K562 (cell line): ENCODE measurements around the gene HOXA7.

Source experiments
- AFF4 ChIP-seq: sonication (generic); formaldehyde crosslinking; IDR thresholded peaks from 2 replicates; pipeline ENCODE4 v1.8.0; 2023; ENCODE audit warnings: mild to moderate bottlenecking, missing genetic modification reagents
- CEBPZ ChIP-seq: fragments of 150-350 bp; IDR thresholded peaks from 2 replicates; pipeline ENCODE4 v1.6.1; 2014; ENCODE audit warnings: low read depth, mild to moderate bottlenecking, low read length, borderline replicate concordance
- CTCF ChIP-seq, 3 experiments: IDR thresholded peaks in 2 of 3; conservative IDR thresholded peaks in 1 of 3; 2 replicates each; pipeline ENCODE4 v1.5.1; 2011 to 2012; ENCODE audit warnings: low read length in 3 of 3, mild to moderate bottlenecking in 3 of 3, control low read depth in 2 of 3, improper control_type of control experiment in 1 of 3, inconsistent platforms in 1 of 3, low read depth in 1 of 3, mixed read lengths in 1 of 3, moderate library complexity in 1 of 3; ENCODE audit not compliant: insufficient read depth in 2 of 3
- FIP1L1 ChIP-seq: fragments of 200-400 bp; formaldehyde crosslinking; IDR thresholded peaks from 2 replicates; pipeline ENCODE4 v1.6.1; 2018; ENCODE audit warnings: mild to moderate bottlenecking, low read depth, low read length; ENCODE audit not compliant: poor library complexity, severe bottlenecking
- POLR3A ChIP-seq: IDR thresholded peaks from 2 replicates; pipeline ENCODE4 v1.6.1; 2011; ENCODE audit warnings: borderline replicate concordance, mild to moderate bottlenecking, moderate library complexity; ENCODE audit not compliant: insufficient read length, insufficient read depth; ENCODE audit errors: extremely low read depth
- SMARCC2 ChIP-seq: fragments of 450-650 bp; IDR thresholded peaks from 2 replicates; pipeline ENCODE4 v1.6.1; 2017; ENCODE audit warnings: antibody characterized with exemption, moderate library complexity, mild to moderate bottlenecking, low read depth
- ZBTB34 ChIP-seq: fragments of 250-450 bp; sonication (Bioruptor Pico); IDR thresholded peaks from 2 replicates; pipeline ENCODE4 v1.8.0; 2021; ENCODE audit warnings: mild to moderate bottlenecking, moderate library complexity
- ZBTB43 ChIP-seq: sonication (generic); formaldehyde crosslinking; IDR thresholded peaks from 2 replicates; pipeline ENCODE4 v1.8.0; 2023; ENCODE audit warnings: mild to moderate bottlenecking, missing genetic modification reagents

GRCh38 chr7:27185013-27185853 is 28.8 kb upstream of the HOXA7 start, which contains the start of gene HOXA11:
- TF ChIP-seq AFF4 (CRISPR knock-in tag) (no peak), POLR3A (no peak), FIP1L1 (no peak), ZBTB43 (CRISPR knock-in tag) (no peak), SMARCC2 (no peak), CEBPZ (no peak), ZBTB34 (CRISPR knock-in tag) (no peak), CTCF (IDR thresholded peaks at IDR 0.05 in 2 of 3, conservative IDR thresholded peaks at IDR 0.05 in 1 of 3; ENCODE audit: insufficient read depth in 2 of 3, low read depth in 1 of 3, low read length in 3 of 3) (no peak)
